HepG2 (cell line): ENCODE data around the gene TBCCD1. TPM values are rescaled to one million over a fixed set of nuclear protein-coding genes. Genes with fewer than 3 reads are reported as not detected.

ENCODE experiments used
- ATF2 ChIP-seq: sonication (generic); formaldehyde crosslinking; IDR thresholded peaks from 2 replicates; pipeline ENCODE4 v1.4.0; 2020; ENCODE audit warnings: missing genetic modification reagents
- EP300 ChIP-seq, 3 experiments: sonication (generic) in 1 of 3; formaldehyde crosslinking in 1 of 3; IDR thresholded peaks; 2 replicates each; pipeline versions ENCODE4 v1.5.1 to v1.6.1; 2011 to 2020; ENCODE audit warnings: low read depth in 2 of 3, low read length in 2 of 3, borderline replicate concordance in 1 of 3, improper control_type of control experiment in 1 of 3, mild to moderate bottlenecking in 1 of 3, missing genetic modification reagents in 1 of 3, moderate library complexity in 1 of 3
- KAT8 ChIP-seq: IDR thresholded peaks from 2 replicates; pipeline ENCODE4 v1.6.1; 2016; ENCODE audit warnings: missing genetic modification reagents, missing compliant biosample characterization
- MIXL1 ChIP-seq: IDR thresholded peaks from 2 replicates; pipeline ENCODE4 v1.6.1; 2016
- PBX2 ChIP-seq: IDR thresholded peaks from 2 replicates; pipeline ENCODE4 v1.6.1; 2016; ENCODE audit warnings: control low read depth
- REST ChIP-seq, 2 experiments: IDR thresholded peaks; 2 replicates each; pipeline ENCODE4 v1.6.1; 2011 to 2012; ENCODE audit warnings: low read length in 2 of 2, borderline replicate concordance in 1 of 2, low read depth in 1 of 2, mild to moderate bottlenecking in 1 of 2, moderate library complexity in 1 of 2
- RFXAP ChIP-seq: sonication (generic); formaldehyde crosslinking; IDR thresholded peaks from 2 replicates; pipeline ENCODE4 v1.4.0; 2020; ENCODE audit warnings: missing genetic modification reagents, borderline replicate concordance
- SOX5 ChIP-seq: IDR thresholded peaks from 2 replicates; pipeline ENCODE4 v1.6.1; 2016; ENCODE audit warnings: borderline replicate concordance
- SRSF1 ChIP-seq: fragments of 200-400 bp; formaldehyde crosslinking; optimal IDR thresholded peaks from 2 replicates; pipeline ENCODE3; 2017; ENCODE audit warnings: mild to moderate bottlenecking, low read depth, low read length, moderate library complexity
- YY1 ChIP-seq: IDR thresholded peaks from 2 replicates; pipeline ENCODE4 v1.6.1; 2011; ENCODE audit warnings: low read length, low read depth, moderate library complexity, mild to moderate bottlenecking; ENCODE audit not compliant: insufficient read depth, insufficient replicate concordance
- ZBTB20 ChIP-seq: sonication (generic); formaldehyde crosslinking; IDR thresholded peaks from 2 replicates; pipeline ENCODE4 v1.8.1; 2023; ENCODE audit warnings: missing genetic modification reagents, low read depth, mild to moderate bottlenecking, borderline replicate concordance
- ZBTB43 ChIP-seq: sonication (generic); formaldehyde crosslinking; conservative IDR thresholded peaks from 2 replicates; pipeline ENCODE4 v1.4.0; 2020; ENCODE audit warnings: missing genetic modification reagents
- ZNF44 ChIP-seq: sonication (generic); formaldehyde crosslinking; IDR thresholded peaks from 2 replicates; pipeline ENCODE4 v1.5.1; 2020; ENCODE audit warnings: mild to moderate bottlenecking, missing genetic modification reagents
- ZNF687 ChIP-seq: sonication (generic); formaldehyde crosslinking; IDR thresholded peaks from 2 replicates; pipeline ENCODE4 v1.5.1; 2020; ENCODE audit warnings: mild to moderate bottlenecking, missing genetic modification reagents, moderate library complexity
- polyA plus RNA-seq, 8 experiments: library from polyadenylated mRNA; depleted of rRNA in 3 of 8; stranded (reverse) in 7 of 8; unstranded in 1 of 8; fragments of >200 nt; fragmentation: Illumina TruSeq in 4 of 8; extraction: Trizol in 4 of 8; gene quantifications; 2 replicates each; pipeline versions ENCODE4 v1.2.1 to v1.2.3, GENCODE V29; 2011 to 2016; ENCODE audit warnings: low read depth in 4 of 8, missing spikeins in 1 of 8, mixed read lengths in 1 of 8; ENCODE audit not compliant: insufficient read depth in 1 of 8
- total RNA-seq, 5 experiments: library from RNA; depleted of rRNA; stranded (reverse); fragments of >200 nt; fragmentation: Illumina TruSeq; extraction: Trizol; gene quantifications; 2 replicates each; pipeline ENCODE4 v1.2.3, GENCODE V29; 2016; ENCODE audit warnings: low read depth in 1 of 5

TBCCD1 gene
- total and polyA plus RNA-seq, 2 of the 13 experiments (the other 11 are each of a cell fraction or from before 2014, with no cell fraction given), result 13.6 to 16.2 TPM

GRCh38 chr3:186605561-186606545 is 38.7 kb upstream of the TBCCD1 start (continued):
- peak; percentile 85; the same call in 1 of the 2 replicates for TF ChIP-seq SOX5 (CRISPR knock-in tag)
- peak; percentile 74; the same call in 1 of the 2 replicates for TF ChIP-seq MIXL1 (CRISPR knock-in tag)
- peak; percentile 74 for TF ChIP-seq YY1
- TF ChIP-seq PBX2 (CRISPR knock-in tag), result peak; percentile 56
- TF ChIP-seq KAT8 (CRISPR knock-in tag), result peak; percentile 65
- peak in 1 of 2 experiments; percentile 99; a peak in 2 of 4 replicates for TF ChIP-seq EP300 (IDR thresholded peaks at IDR 0.05; ENCODE audit: low read depth in 2 of 2, low read length in 2 of 2)
- TF ChIP-seq EP300 (CRISPR knock-in tag; IDR thresholded peaks at IDR 0.05; ENCODE audit: borderline replicate concordance), result peak; percentile 83; the same call in 1 of the 2 replicates
- TF ChIP-seq ZNF44, result no peak
- TF ChIP-seq ATF2 (CRISPR knock-in tag), result peak; percentile 79; the same call in 1 of the 2 replicates
- TF ChIP-seq SRSF1, result no peak
- 0 out of 2 replicates have a peak, but pooled peaks have one; percentile 34 for TF ChIP-seq ZBTB43 (CRISPR knock-in tag)
- 0 out of 2 replicates have a peak, but pooled peaks have one; percentile 52 for TF ChIP-seq ZBTB20 (CRISPR knock-in tag)
- 0 out of 4 replicates have a peak, but pooled peaks of 1 of the 2 experiments have one; percentile 28 for TF ChIP-seq REST (IDR thresholded peaks at IDR 0.05; ENCODE audit: borderline replicate concordance in 1 of 2, low read depth in 1 of 2, low read length in 2 of 2)
- peak; percentile 65 for TF ChIP-seq ZNF687 (CRISPR knock-in tag)
- 0 out of 2 replicates have a peak, but pooled peaks have one; percentile 50 for TF ChIP-seq RFXAP (CRISPR knock-in tag)
